ENCODE measurements around the gene UBE2H.

DNA sequence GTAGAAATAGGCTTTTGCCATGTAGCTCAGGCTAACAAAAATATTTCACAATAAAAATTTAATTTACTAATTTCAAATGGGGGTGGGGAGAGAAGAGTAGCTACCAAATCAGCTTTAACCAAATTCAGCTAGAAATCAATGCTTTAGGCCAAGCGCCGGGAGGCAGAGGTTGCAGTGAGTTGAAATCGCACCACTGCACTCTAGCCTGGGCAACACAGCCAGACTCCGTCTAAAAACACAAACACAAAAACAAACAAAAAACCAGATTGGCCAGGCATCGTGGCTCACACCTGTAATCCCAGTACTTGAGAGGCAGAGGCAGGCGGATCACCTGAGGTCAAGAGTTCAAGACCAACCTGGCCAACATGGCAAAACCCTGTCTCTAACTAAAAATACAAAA lies 9.4 kb downstream of the UBE2H start:
- no peak for TF ChIP-seq POLR2AphosphoS5 (IDR thresholded peaks at IDR 0.05; ENCODE audit: insufficient read depth in 1 of 2, low read depth in 1 of 2)
- TF ChIP-seq, protein P1, sequence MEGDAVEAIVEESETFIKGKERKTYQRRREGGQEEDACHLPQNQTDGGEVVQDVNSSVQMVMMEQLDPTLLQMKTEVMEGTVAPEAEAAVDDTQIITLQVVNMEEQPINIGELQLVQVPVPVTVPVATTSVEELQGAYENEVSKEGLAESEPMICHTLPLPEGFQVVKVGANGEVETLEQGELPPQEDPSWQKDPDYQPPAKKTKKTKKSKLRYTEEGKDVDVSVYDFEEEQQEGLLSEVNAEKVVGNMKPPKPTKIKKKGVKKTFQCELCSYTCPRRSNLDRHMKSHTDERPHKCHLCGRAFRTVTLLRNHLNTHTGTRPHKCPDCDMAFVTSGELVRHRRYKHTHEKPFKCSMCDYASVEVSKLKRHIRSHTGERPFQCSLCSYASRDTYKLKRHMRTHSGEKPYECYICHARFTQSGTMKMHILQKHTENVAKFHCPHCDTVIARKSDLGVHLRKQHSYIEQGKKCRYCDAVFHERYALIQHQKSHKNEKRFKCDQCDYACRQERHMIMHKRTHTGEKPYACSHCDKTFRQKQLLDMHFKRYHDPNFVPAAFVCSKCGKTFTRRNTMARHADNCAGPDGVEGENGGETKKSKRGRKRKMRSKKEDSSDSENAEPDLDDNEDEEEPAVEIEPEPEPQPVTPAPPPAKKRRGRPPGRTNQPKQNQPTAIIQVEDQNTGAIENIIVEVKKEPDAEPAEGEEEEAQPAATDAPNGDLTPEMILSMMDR (IDR thresholded peaks at IDR 0.05), result no peak
